Activated CD4-positive, alpha-beta T cell treated with anti-CD3 and anti-CD28 coated beads, Interleukin-2, amount 50 U/mL, for 48 hours (primary cell): ENCODE results near the gene ERP44.
"Not testable (repeated sequence)": the region's sequence is repeated elsewhere in the genome, so short reads cannot be mapped to it uniquely, and the experiment has no call there.

Experiments
- DNase-seq, 2 experiments: peaks; one replicate each; pipeline ENCODE4 v3.0.0-alpha.2; 2020

The ERP44 gene

GRCh38 chr9:100099722-100100042 is 882 bp upstream of the ERP44 start:
- peak; percentile 23 to 26 for DNase-seq

- DNase-seq: peak; percentile 33 to 53
These were observed 534 bp downstream of the ERP44 start for GRCh38 chr9:100098046-100098886.

GRCh38 chr9:100096378-100096916 is 2.4 kb downstream of the ERP44 start:
- no peak for DNase-seq

- not testable (repeated sequence) for DNase-seq
These were observed 4.4 kb downstream of the ERP44 start for GRCh38 chr9:100094411-100094810.

GRCh38 chr9:100092066-100092465 is 6.7 kb downstream of the ERP44 start:
- no peak for DNase-seq

GRCh38 chr9:100091650-100092049 is 7.2 kb downstream of the ERP44 start:
- DNase-seq: no peak

- DNase-seq: no peak
These were observed 7.9 kb downstream of the ERP44 start for GRCh38 chr9:100090880-100091279.

GRCh38 chr9:100088202-100088601 is 10.6 kb downstream of the ERP44 start:
- DNase-seq: no peak

GRCh38 chr9:100087218-100087617 is 11.6 kb downstream of the ERP44 start:
- no peak for DNase-seq

- no peak for DNase-seq
These were observed 12.6 kb downstream of the ERP44 start for GRCh38 chr9:100086097-100086635.

- DNase-seq: no peak
These were observed 14.1 kb downstream of the ERP44 start for GRCh38 chr9:100084734-100085133.

GRCh38 chr9:100084128-100084453 is 14.7 kb downstream of the ERP44 start:
- no peak for DNase-seq

- no peak for DNase-seq
These were observed 15.2 kb downstream of the ERP44 start for GRCh38 chr9:100083448-100084127.

- no peak for DNase-seq
These were observed 16.0 kb downstream of the ERP44 start for GRCh38 chr9:100082782-100083181.

- not testable (repeated sequence) for DNase-seq
These were observed 22.5 kb downstream of the ERP44 start for GRCh38 chr9:100076256-100076655.

- DNase-seq: no peak
These were observed 23.8 kb downstream of the ERP44 start for GRCh38 chr9:100074989-100075388.

GRCh38 chr9:100074093-100074492 is 24.7 kb downstream of the ERP44 start:
- no peak for DNase-seq

GRCh38 chr9:100072805-100073204 is 26.0 kb downstream of the ERP44 start:
- DNase-seq: no peak

GRCh38 chr9:100071271-100071670 is 27.5 kb downstream of the ERP44 start:
- DNase-seq: no peak

GRCh38 chr9:100070104-100071041 is 28.4 kb downstream of the ERP44 start:
- DNase-seq: no peak

GRCh38 chr9:100069068-100069467 is 29.7 kb downstream of the ERP44 start:
- not testable (repeated sequence) for DNase-seq

- not testable (repeated sequence) for DNase-seq
These were observed 30.8 kb downstream of the ERP44 start for GRCh38 chr9:100067990-100068389.

GRCh38 chr9:100066539-100066938 is 32.3 kb downstream of the ERP44 start:
- DNase-seq: no peak
